IPS-18a (cell line): ENCODE data around the gene CX3CL1.
"Not testable (repeated sequence)": the region's sequence is repeated elsewhere in the genome, so short reads cannot be mapped to it uniquely, and the experiment has no call there.

Source experiments
- H3K27ac ChIP-seq: one replicate; pipeline ENCODE4 v1.5.1; 2013; ENCODE audit warnings: low read length
- H3K27me3 ChIP-seq: one replicate; pipeline ENCODE4 v1.6.1; 2013; ENCODE audit warnings: mild to moderate bottlenecking, low read length; ENCODE audit not compliant: control insufficient read depth, insufficient read depth
- H3K36me3 ChIP-seq: one replicate; pipeline ENCODE4 v1.6.1; 2013; ENCODE audit warnings: low read depth, low read length; ENCODE audit not compliant: control insufficient read depth
- H3K4me1 ChIP-seq: one replicate; pipeline ENCODE4 v1.6.1; 2013; ENCODE audit warnings: low read depth, low read length; ENCODE audit not compliant: control insufficient read depth
- H3K4me3 ChIP-seq: one replicate; pipeline ENCODE4 v1.5.1; 2013; ENCODE audit warnings: low read length
- H3K9ac ChIP-seq: one replicate; pipeline ENCODE4 v1.6.1; 2013; ENCODE audit warnings: mild to moderate bottlenecking, low read length, moderate library complexity
- H3K9me3 ChIP-seq: one replicate; pipeline ENCODE4 v1.6.1; 2013; ENCODE audit warnings: low read depth, low read length; ENCODE audit not compliant: control insufficient read depth

The CX3CL1 gene

GRCh38 chr16:57374925-57375465 is 2.7 kb downstream of the CX3CL1 start:
- not testable (repeated sequence) for H3K27me3 ChIP-seq, H3K9ac ChIP-seq, H3K27ac ChIP-seq, H3K4me3 ChIP-seq, H3K9me3 ChIP-seq, H3K36me3 ChIP-seq
- H3K4me1 ChIP-seq: peaks cover 16% of the 10 kb centered on the region

DNA sequence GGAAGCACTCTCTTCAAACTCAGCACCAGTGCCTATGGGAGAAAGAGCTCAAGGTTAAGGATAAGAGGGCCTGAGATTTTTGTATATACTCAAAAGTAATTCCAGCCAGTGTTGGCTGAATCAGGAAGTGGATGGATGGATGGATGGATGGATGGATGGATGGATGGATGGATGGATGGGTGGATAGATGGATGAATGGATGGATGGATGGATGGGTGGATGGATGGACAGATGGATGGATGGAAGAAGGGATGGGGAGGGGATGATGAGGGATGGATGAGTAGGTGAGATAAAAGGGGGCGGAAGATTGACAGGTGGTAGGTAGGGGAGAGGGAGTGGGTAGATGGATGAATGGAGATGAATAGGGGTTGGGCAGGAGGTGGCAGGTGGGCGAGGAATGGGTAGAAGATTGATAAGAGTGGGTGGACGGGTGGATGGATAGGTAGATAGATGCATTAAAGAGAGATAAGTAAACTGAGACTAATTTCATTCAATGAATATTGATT is 4.1 kb downstream of the CX3CL1 start:
- Histone ChIP-seq H3K4me1 (peaks cover 16% of the 10 kb centered on the region), H3K9me3 (no peaks in the 10 kb centered on the region), H3K27ac (no peak overlapping the region), H3K36me3 (no peaks in the 10 kb centered on the region), H3K27me3 (no peaks in the 10 kb centered on the region), H3K4me3 (no peak overlapping the region), H3K9ac (no peak overlapping the region)

DNA sequence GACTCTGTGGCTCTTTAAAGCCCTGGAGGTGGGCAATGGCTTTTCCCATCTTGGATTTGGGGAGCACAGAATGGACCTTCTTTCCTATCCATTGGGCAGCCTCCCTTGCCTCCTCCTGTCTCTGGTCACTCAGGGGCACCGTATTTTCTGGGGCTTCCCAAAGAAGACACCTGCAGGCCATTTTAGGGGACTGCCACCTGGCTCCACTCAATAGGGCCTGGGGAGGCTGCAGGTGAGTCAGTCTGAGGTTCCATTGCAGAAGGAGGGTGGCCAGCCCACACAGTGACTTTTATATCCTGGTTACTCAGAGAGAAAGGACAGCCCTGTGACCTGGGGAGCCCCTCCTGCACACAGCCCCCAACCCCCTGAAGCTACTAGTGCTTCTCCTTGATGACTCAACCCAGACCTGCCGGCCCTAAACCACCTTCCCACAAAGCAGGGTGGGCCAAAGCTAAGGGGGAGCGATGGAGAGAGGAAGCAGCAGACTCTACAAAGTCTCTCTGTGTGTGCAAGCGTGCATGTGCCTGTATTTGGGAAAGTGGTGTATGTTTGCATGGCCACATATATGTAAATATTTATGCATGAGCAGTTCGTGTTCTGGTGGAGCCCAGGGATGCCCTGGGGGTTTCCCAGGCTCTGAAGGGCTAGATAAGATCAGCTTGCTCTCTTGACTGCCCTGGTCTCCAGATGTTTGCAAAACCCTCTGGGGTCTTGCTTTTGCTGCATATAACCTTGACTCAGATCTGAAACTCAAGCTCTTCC is 5.0 kb downstream of the CX3CL1 start:
- Histone ChIP-seq H3K4me3 (no peak overlapping the region), H3K27me3 (no peaks in the 10 kb centered on the region), H3K36me3 (no peaks in the 10 kb centered on the region), H3K9ac (no peak overlapping the region), H3K4me1 (peaks cover 13% of the 10 kb centered on the region), H3K9me3 (no peaks in the 10 kb centered on the region), H3K27ac (no peak overlapping the region)

DNA sequence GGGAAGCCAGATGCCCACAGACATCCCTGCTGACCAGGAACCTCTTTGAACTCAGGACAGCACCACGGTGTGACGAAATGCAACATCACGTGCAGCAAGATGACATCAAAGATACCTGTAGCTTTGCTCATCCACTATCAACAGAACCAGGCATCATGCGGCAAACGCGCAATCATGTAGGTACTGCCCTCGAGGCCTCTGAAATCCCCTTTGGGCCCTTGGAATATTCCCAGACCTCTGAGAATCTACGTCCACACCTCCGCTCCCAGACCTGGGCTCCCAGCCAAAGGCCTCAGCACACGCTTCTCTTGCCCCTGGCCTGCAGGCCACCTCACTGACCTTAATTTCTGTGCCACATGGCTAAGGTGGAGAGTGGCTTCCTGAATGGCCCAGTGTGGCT is 7.3 kb downstream of the CX3CL1 start:
- Histone ChIP-seq H3K9ac (no peak overlapping the region), H3K4me1 (no peaks in the 10 kb centered on the region), H3K9me3 (no peaks in the 10 kb centered on the region), H3K27ac (no peak overlapping the region), H3K4me3 (no peak overlapping the region), H3K36me3 (no peaks in the 10 kb centered on the region), H3K27me3 (no peaks in the 10 kb centered on the region)

DNA sequence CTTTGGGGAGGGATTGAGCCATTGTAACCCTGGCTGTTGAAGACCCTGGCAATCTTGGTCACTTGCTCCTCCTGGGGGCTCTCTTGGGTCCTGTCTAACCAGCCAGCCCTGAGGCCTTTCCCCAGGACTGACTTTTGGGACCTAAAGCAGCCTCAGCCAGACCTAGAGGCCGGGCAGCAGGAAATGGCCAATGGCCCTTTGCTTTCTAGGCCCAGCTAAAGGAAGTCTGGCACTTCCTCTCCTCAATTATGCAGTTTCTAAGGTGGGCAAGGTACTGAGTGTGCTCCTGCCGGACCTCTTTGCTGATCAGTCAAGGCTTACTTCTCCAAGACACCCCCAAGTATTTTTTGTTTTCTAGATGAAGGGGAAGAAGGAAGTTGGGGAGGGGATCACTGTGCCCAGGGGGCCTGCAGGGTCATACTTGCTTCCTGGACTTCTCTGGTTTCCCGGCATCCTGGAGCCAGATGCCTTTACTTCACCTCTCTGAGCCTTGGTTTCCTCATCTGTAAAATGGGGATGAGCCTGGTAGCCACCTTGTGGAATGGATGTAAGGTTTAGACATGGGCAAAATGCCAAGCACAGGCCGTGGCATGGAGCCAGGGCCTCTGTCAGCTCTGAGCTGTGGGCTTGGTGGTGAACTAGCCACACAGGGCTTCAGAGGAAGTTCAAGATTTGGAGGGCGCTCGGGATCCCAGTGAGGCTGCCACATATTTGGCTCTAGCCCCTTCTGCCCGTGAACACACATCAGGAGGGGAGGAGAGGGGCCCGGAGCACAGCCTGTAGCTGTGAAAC is 8.6 kb downstream of the CX3CL1 start:
- no peak overlapping the region for H3K4me3 ChIP-seq
- no peaks in the 10 kb centered on the region for H3K36me3 ChIP-seq
- H3K27me3 ChIP-seq: no peaks in the 10 kb centered on the region
- H3K4me1 ChIP-seq: no peaks in the 10 kb centered on the region
- H3K27ac ChIP-seq: no peak overlapping the region
- no peak overlapping the region for H3K9ac ChIP-seq
- H3K9me3 ChIP-seq: no peaks in the 10 kb centered on the region

DNA sequence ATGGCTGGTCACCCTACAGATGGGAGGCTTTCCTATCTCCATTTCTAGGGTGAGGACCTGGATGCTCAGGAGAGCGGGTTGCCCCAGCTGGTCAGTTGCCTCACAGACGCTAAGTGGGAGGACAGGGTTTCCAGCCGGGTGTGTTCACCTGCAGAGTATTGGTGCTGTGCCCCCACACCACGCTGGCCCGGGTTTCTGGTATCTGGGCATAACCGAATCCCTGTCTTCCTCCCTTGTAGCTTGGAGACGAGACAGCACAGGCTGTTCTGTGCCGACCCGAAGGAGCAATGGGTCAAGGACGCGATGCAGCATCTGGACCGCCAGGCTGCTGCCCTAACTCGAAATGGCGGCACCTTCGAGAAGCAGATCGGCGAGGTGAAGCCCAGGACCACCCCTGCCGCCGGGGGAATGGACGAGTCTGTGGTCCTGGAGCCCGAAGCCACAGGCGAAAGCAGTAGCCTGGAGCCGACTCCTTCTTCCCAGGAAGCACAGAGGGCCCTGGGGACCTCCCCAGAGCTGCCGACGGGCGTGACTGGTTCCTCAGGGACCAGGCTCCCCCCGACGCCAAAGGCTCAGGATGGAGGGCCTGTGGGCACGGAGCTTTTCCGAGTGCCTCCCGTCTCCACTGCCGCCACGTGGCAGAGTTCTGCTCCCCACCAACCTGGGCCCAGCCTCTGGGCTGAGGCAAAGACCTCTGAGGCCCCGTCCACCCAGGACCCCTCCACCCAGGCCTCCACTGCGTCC is 9.7 kb downstream of the CX3CL1 start:
- no peak overlapping the region for H3K27ac ChIP-seq
- no peaks in the 10 kb centered on the region for H3K27me3 ChIP-seq
- H3K9ac ChIP-seq: no peak overlapping the region
- no peaks in the 10 kb centered on the region for H3K36me3 ChIP-seq
- no peaks in the 10 kb centered on the region for H3K9me3 ChIP-seq
- H3K4me1 ChIP-seq: peaks cover 4% of the 10 kb centered on the region
- H3K4me3 ChIP-seq: no peak overlapping the region

- Histone ChIP-seq H3K27ac (no peak overlapping the region), H3K4me3 (no peak overlapping the region), H3K36me3 (no peaks in the 10 kb centered on the region), H3K4me1 (peaks cover 4% of the 10 kb centered on the region), H3K9ac (no peak overlapping the region), H3K9me3 (no peaks in the 10 kb centered on the region), H3K27me3 (no peaks in the 10 kb centered on the region)
Measured at GRCh38 chr16:57382535-57383275, 10.4 kb downstream of the CX3CL1 start.

- no peak overlapping the region for H3K4me3 ChIP-seq
- peaks cover 4% of the 10 kb centered on the region for H3K4me1 ChIP-seq
- no peak overlapping the region for H3K27ac ChIP-seq
- no peak overlapping the region for H3K9ac ChIP-seq
- no peaks in the 10 kb centered on the region for H3K27me3 ChIP-seq
- no peaks in the 10 kb centered on the region for H3K9me3 ChIP-seq
- H3K36me3 ChIP-seq: no peaks in the 10 kb centered on the region
Measured at GRCh38 chr16:57383276-57384247, 11.3 kb downstream of the CX3CL1 start.

DNA sequence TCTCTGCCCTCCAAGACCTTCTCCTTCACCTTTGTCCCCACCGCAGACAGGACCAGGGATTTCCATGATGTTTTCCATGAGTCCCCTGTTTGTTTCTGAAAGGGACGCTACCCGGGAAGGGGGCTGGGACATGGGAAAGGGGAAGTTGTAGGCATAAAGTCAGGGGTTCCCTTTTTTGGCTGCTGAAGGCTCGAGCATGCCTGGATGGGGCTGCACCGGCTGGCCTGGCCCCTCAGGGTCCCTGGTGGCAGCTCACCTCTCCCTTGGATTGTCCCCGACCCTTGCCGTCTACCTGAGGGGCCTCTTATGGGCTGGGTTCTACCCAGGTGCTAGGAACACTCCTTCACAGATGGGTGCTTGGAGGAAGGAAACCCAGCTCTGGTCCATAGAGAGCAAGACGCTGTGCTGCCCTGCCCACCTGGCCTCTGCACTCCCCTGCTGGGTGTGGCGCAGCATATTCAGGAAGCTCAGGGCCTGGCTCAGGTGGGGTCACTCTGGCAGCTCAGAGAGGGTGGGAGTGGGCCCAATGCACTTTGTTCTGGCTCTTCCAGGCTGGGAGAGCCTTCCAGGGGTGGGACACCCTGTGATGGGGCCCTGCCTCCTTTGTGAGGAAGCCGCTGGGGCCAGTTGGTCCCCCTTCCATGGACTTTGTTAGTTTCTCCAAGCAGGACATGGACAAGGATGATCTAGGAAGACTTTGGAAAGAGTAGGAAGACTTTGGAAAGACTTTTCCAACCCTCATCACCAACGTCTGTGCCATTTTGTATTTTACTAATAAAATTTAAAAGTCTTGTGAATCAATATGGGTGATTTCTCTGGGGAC is 12.2 kb downstream of the CX3CL1 start:
- no peak overlapping the region for H3K4me3 ChIP-seq
- no peaks in the 10 kb centered on the region for H3K36me3 ChIP-seq
- no peak overlapping the region for H3K9ac ChIP-seq
- H3K9me3 ChIP-seq: no peaks in the 10 kb centered on the region
- H3K27ac ChIP-seq: no peak overlapping the region
- peaks cover 4% of the 10 kb centered on the region for H3K4me1 ChIP-seq
- H3K27me3 ChIP-seq: no peaks in the 10 kb centered on the region
